Tibial nerve (tissue), 4 donors: Measurements from ENCODE around the gene ELL. TPM values are rescaled to one million over a fixed set of nuclear protein-coding genes. Genes with fewer than 3 reads are reported as not detected.
A peak's percentile ranks its signal among the peaks of the same experiment; 100 is the strongest.

Experiments used
- DNase-seq, 2 donors: peaks; one replicate each; pipeline ENCODE4 v3.0.0-alpha.2; 2019; ENCODE audit warnings: low spot score in 2 of 2
- H3K27ac ChIP-seq, 4 donors: fragments of 200-600 bp; sonication (generic) in 3 of 4; one replicate each; pipeline ENCODE4 v1.5.1; 2017 to 2019; ENCODE audit warnings: mild to moderate bottlenecking in 1 of 4
- H3K27me3 ChIP-seq, 2 donors: fragments of 200-600 bp; sonication (generic) in 1 of 2; one replicate each; pipeline versions ENCODE4 v1.5.1 to v1.6.0; 2017 to 2019
- H3K36me3 ChIP-seq, 3 donors: fragments of 200-600 bp; sonication (generic); one replicate each; pipeline ENCODE4 v1.5.1; 2018 to 2019
- H3K4me1 ChIP-seq, 4 donors: fragments of 200-600 bp; sonication (generic) in 3 of 4; one replicate each; pipeline ENCODE4 v1.5.1; 2017 to 2019
- H3K4me3 ChIP-seq, 4 donors: fragments of 200-600 bp; sonication (generic) in 3 of 4; one replicate each; pipeline ENCODE4 v1.5.1; 2017 to 2019; ENCODE audit warnings: mild to moderate bottlenecking in 1 of 4, moderate library complexity in 1 of 4
- H3K9me3 ChIP-seq, 4 donors: fragments of 200-600 bp; sonication (generic) in 3 of 4; one replicate each; pipeline ENCODE4 v1.5.1; 2017 to 2019
- CTCF ChIP-seq, 5 experiments: fragments of 200-600 bp in 3 of 5; fragments of 450-650 bp in 2 of 5; sonication (generic) in 3 of 5; IDR thresholded peaks; one replicate each; pipeline ENCODE4 v1.5.1; 2016 to 2019; ENCODE audit warnings: antibody characterized with exemption in 5 of 5, mild to moderate bottlenecking in 3 of 5, moderate library complexity in 2 of 5
- EP300 ChIP-seq, 2 donors: sonication (generic); formaldehyde crosslinking; IDR thresholded peaks; one replicate each; pipeline ENCODE4 v1.6.1; 2017; ENCODE audit warnings: antibody characterized with exemption in 2 of 2, mild to moderate bottlenecking in 1 of 2
- POLR2A ChIP-seq, 2 donors: fragments of 450-650 bp; IDR thresholded peaks; one replicate each; pipeline ENCODE4 v1.6.1; 2017; ENCODE audit warnings: antibody characterized with exemption in 2 of 2, mild to moderate bottlenecking in 2 of 2, moderate library complexity in 2 of 2
- WGBS, 2 donors: methylation state at CpG; one replicate each; pipeline ENCODE4 v1.1.5; 2018; 5-methylcytosine and 5-hydroxymethylcytosine counted together
- total RNA-seq, 4 donors: library from RNA; depleted of rRNA; stranded (reverse); fragments of >200 nt; gene quantifications; one replicate each; pipeline ENCODE4 v1.1.0, GENCODE V29; 2016

Gene ELL
- total RNA-seq, 4 donors from 2014 or later: 13.8 to 45.9 (median 26.0) TPM

- H3K9me3 ChIP-seq: no peaks in the 10 kb centered on the region
- H3K36me3 ChIP-seq: peaks cover 0 to 49% (median 25%) of the 10 kb centered on the region in 3 donors
- no peaks in the 10 kb centered on the region for H3K27me3 ChIP-seq
- no peak for DNase-seq
- TF ChIP-seq EP300 (IDR thresholded peaks at IDR 0.05) (no peak), CTCF (IDR thresholded peaks at IDR 0.05) (no peak), POLR2A (IDR thresholded peaks at IDR 0.05) (no peak)
- H3K4me1 ChIP-seq: peaks cover 0 to 33% (median 5%) of the 10 kb centered on the region in 4 donors
- no peak overlapping the region for H3K4me3 ChIP-seq
- 77 to 82% methylated on average over 6 of the region's 6 CpGs for WGBS, 2 donors
- H3K27ac ChIP-seq: peak overlapping the region in 3 of 4 donors; percentile 38 to 62 (median 53)
These were observed 78.5 kb downstream of the ELL start for GRCh38 chr19:18443406-18443805.

- WGBS, 2 donors: 29 to 35% methylated on average over 12 of the region's 12 CpGs
- DNase-seq: no peak
- Histone ChIP-seq H3K4me3 (no peak overlapping the region), H3K36me3 (peaks cover 0 to 45% (median 23%) of the 10 kb centered on the region in 3 donors), H3K27me3 (no peaks in the 10 kb centered on the region), H3K27ac (peak overlapping the region in 3 of 4 donors; percentile 38 to 62 (median 53)), H3K4me1 (peaks cover 0 to 38% (median 7%) of the 10 kb centered on the region in 4 donors), H3K9me3 (no peaks in the 10 kb centered on the region)
- TF ChIP-seq POLR2A (IDR thresholded peaks at IDR 0.05): no peak
- TF ChIP-seq EP300 (IDR thresholded peaks at IDR 0.05): no peak
- no peak for TF ChIP-seq CTCF (IDR thresholded peaks at IDR 0.05)
These were observed 78.9 kb downstream of the ELL start for GRCh38 chr19:18442941-18443340.

- Histone ChIP-seq H3K4me1 (peaks cover 0 to 45% (median 12%) of the 10 kb centered on the region in 4 donors), H3K4me3 (no peak overlapping the region), H3K36me3 (peaks cover 0 to 40% (median 23%) of the 10 kb centered on the region in 3 donors), H3K27me3 (no peaks in the 10 kb centered on the region), H3K9me3 (no peaks in the 10 kb centered on the region), H3K27ac (peak overlapping the region in 3 of 4 donors; percentile 38 to 62 (median 53))
- DNase-seq: no peak
- 60 to 71% methylated on average over 5 of the region's 5 CpGs for WGBS, 2 donors
- no peak for TF ChIP-seq EP300 (IDR thresholded peaks at IDR 0.05)
These were observed 79.8 kb downstream of the ELL start for GRCh38 chr19:18441804-18442788.

- Histone ChIP-seq H3K27ac (no peak overlapping the region), H3K4me1 (peaks cover 0 to 49% (median 19%) of the 10 kb centered on the region in 4 donors), H3K27me3 (no peaks in the 10 kb centered on the region), H3K4me3 (no peak overlapping the region), H3K36me3 (peaks cover 0 to 32% (median 16%) of the 10 kb centered on the region in 3 donors), H3K9me3 (no peaks in the 10 kb centered on the region)
- TF ChIP-seq CTCF (IDR thresholded peaks at IDR 0.05) (no peak), POLR2A (IDR thresholded peaks at IDR 0.05) (no peak), EP300 (IDR thresholded peaks at IDR 0.05) (no peak)
- no peak for DNase-seq
- 68 to 74% methylated on average over 22 to 23 of the region's 23 CpGs for WGBS, 2 donors
These were observed 80.7 kb downstream of the ELL start for GRCh38 chr19:18440936-18441803.

- Histone ChIP-seq H3K36me3 (peaks cover 0 to 32% (median 9%) of the 10 kb centered on the region in 3 donors), H3K27me3 (no peaks in the 10 kb centered on the region), H3K4me1 (peaks cover 0 to 51% (median 19%) of the 10 kb centered on the region in 4 donors), H3K27ac (no peak overlapping the region), H3K4me3 (no peak overlapping the region), H3K9me3 (no peaks in the 10 kb centered on the region)
- no peak for DNase-seq
- WGBS, 2 donors: 53 to 63% methylated on average over 10 to 11 of the region's 11 CpGs
- TF ChIP-seq POLR2A (IDR thresholded peaks at IDR 0.05) (no peak), CTCF (IDR thresholded peaks at IDR 0.05) (peak in 1 of 5 experiments; percentile 9)
These were observed 81.4 kb downstream of the ELL start for GRCh38 chr19:18440415-18440877.
